HG03196 (cell line): ENCODE data around the gene YARS1.
A peak's percentile ranks its signal among the peaks of the same experiment; 100 is the strongest.

Source experiments
- ATAC-seq: cut with Tn5 transposase; IDR thresholded peaks from one replicate; pipeline ENCODE4 v1.9.1; 2021; ENCODE audit not compliant: unreplicated experiment

YARS1 gene

GRCh38 chr1:32766328-32766972, 50.7 kb downstream of the YARS1 start:
- no peak for ATAC-seq

- ATAC-seq: no peak
These were observed 51.4 kb downstream of the YARS1 start for GRCh38 chr1:32765570-32766327.

- ATAC-seq: no peak
These were observed 52.2 kb downstream of the YARS1 start for GRCh38 chr1:32764826-32765569.

GRCh38 chr1:32763221-32763620, 53.9 kb downstream of the YARS1 start:
- ATAC-seq: no peak

GRCh38 chr1:32761936-32762335, 55.2 kb downstream of the YARS1 start:
- ATAC-seq: no peak

GRCh38 chr1:32761253-32761877, 55.8 kb downstream of the YARS1 start:
- ATAC-seq: no peak

- no peak for ATAC-seq
These were observed 57.0 kb downstream of the YARS1 start for GRCh38 chr1:32759997-32760623.

- ATAC-seq: no peak
These were observed 57.6 kb downstream of the YARS1 start for GRCh38 chr1:32759521-32759981.

GRCh38 chr1:32758795-32759430, 58.2 kb downstream of the YARS1 start:
- no peak for ATAC-seq

- ATAC-seq: no peak
These were observed 58.9 kb downstream of the YARS1 start for GRCh38 chr1:32758177-32758794.

- ATAC-seq: no peak
These were observed 59.8 kb downstream of the YARS1 start for GRCh38 chr1:32757213-32757895.

- no peak for ATAC-seq
These were observed 61.4 kb downstream of the YARS1 start for GRCh38 chr1:32755810-32756159.

GRCh38 chr1:32755098-32755809, 61.9 kb downstream of the YARS1 start:
- ATAC-seq: no peak

- ATAC-seq: no peak
These were observed 62.7 kb downstream of the YARS1 start for GRCh38 chr1:32754317-32755097.

GRCh38 chr1:32753532-32754316, 63.4 kb downstream of the YARS1 start:
- ATAC-seq: peak; percentile 54

- no peak for ATAC-seq
These were observed 67.4 kb downstream of the YARS1 start for GRCh38 chr1:32749771-32750170.

GRCh38 chr1:32749332-32749731, 67.8 kb downstream of the YARS1 start:
- no peak for ATAC-seq
